Caco-2 (cell line): ENCODE results near the gene FGF2. TPM values are rescaled to one million over a fixed set of nuclear protein-coding genes. Genes with fewer than 3 reads are reported as not detected.

Experiments
- Bru-seq: library from RNA; stranded (reverse); fragments of 400-500 nt; gene quantifications from one replicate; lab custom pipeline; 2021; lab: Mats Ljungman, UMichigan
- BruChase-seq, 2 experiments: library from RNA; stranded (reverse); fragments of 400-500 nt; gene quantifications; one replicate each; lab custom pipeline; 2021; lab: Mats Ljungman, UMichigan
- BruUV-seq: library from RNA; stranded (reverse); fragments of 400-500 nt; replicated peaks from 2 replicates; lab custom pipeline; 2021; lab: Mats Ljungman, UMichigan
- CTCF ChIA-PET: fragments of 300-600 bp; sonication (Branson Sonifier 250); formaldehyde crosslinking; loops from one replicate; lab custom pipeline; 2022; ENCODE audit warnings: antibody characterized with exemption; lab: Charles Lee
- POLR2A ChIA-PET: fragments of 300-600 bp; sonication (Branson Sonifier 250); formaldehyde crosslinking; loops from one replicate; lab custom pipeline; 2022; ENCODE audit warnings: antibody characterized with exemption; lab: Charles Lee
- DNase-seq, 2 experiments: peaks; one replicate each; pipeline versions ENCODE4 v3.0.0 to v3.0.0-alpha.2; 2020 to 2022
- H3K27me3 ChIP-seq: replicated peaks from 2 replicates; pipeline ENCODE4 v1.6.0; 2011; ENCODE audit warnings: low read length; ENCODE audit not compliant: control insufficient read depth, insufficient read depth
- H3K36me3 ChIP-seq: 2 replicates; pipeline ENCODE4 v1.5.1; 2011; ENCODE audit warnings: low read length; ENCODE audit not compliant: control insufficient read depth, insufficient read depth
- H3K4me1 ChIP-seq: fragments of 250-450 bp; sonication (Bioruptor Pico); 2 replicates; pipeline ENCODE4 v1.5.1; 2020; ENCODE audit warnings: mild to moderate bottlenecking
- H3K4me3 ChIP-seq: 2 replicates; pipeline ENCODE4 v1.5.1; 2011; ENCODE audit warnings: low read depth, mild to moderate bottlenecking, control low read depth, low read length
- H3K9me3 ChIP-seq: fragments of 250-450 bp; sonication (Bioruptor Pico); 2 replicates; pipeline ENCODE4 v1.5.1; 2020; ENCODE audit warnings: mild to moderate bottlenecking, moderate library complexity
- H3K27ac Mint-ChIP-seq: one replicate; pipeline ENCODE4 v1.8.0; 2022; ENCODE audit warnings: mixed read lengths; ENCODE audit not compliant: unreplicated experiment
- H3K27me3 Mint-ChIP-seq: one replicate; pipeline ENCODE4 v1.8.0; 2022; ENCODE audit warnings: mixed read lengths; ENCODE audit not compliant: insufficient read depth, unreplicated experiment
- H3K36me3 Mint-ChIP-seq: one replicate; pipeline ENCODE4 v1.8.0; 2022; ENCODE audit warnings: mild to moderate bottlenecking, mixed read lengths; ENCODE audit not compliant: insufficient read depth, unreplicated experiment
- H3K4me1 Mint-ChIP-seq: one replicate; pipeline ENCODE4 v1.8.0; 2022; ENCODE audit warnings: low read depth, mixed read lengths; ENCODE audit not compliant: unreplicated experiment
- H3K4me3 Mint-ChIP-seq: one replicate; pipeline ENCODE4 v1.8.0; 2022; ENCODE audit warnings: mild to moderate bottlenecking, moderate library complexity, mixed read lengths; ENCODE audit not compliant: unreplicated experiment
- H3K9me3 Mint-ChIP-seq: one replicate; pipeline ENCODE4 v1.8.0; 2022; ENCODE audit warnings: mixed read lengths; ENCODE audit not compliant: unreplicated experiment
- CTCF ChIP-seq, 2 experiments: fragments of 200-600 bp in 1 of 2; IDR thresholded peaks; 1 replicate in 1 of 2; 2 replicates in 1 of 2; pipeline versions ENCODE4 v1.5.1 to v1.8.0; 2011 to 2022; ENCODE audit warnings: antibody characterized with exemption in 1 of 2, control low read depth in 1 of 2, inconsistent platforms in 1 of 2, low read depth in 1 of 2, low read length in 1 of 2, mild to moderate bottlenecking in 1 of 2, moderate library complexity in 1 of 2; ENCODE audit not compliant: insufficient read depth in 1 of 2, severe bottlenecking in 1 of 2, unreplicated experiment in 1 of 2
- intact Hi-C: fragments of 100-400 bp; cut with micrococcal nuclease; formaldehyde crosslinking; loops from one replicate; pipeline ENCODE4 v1.10.0; 2022; ENCODE audit not compliant: unreplicated experiment
- long read RNA-seq: library from polyadenylated mRNA; stranded (forward); transcript quantifications from one replicate; pipeline ENCODE4 v2.0.0, GENCODE V29; 2022
- total RNA-seq: library from RNA; stranded (reverse); gene quantifications from 2 replicates; pipeline ENCODE4 v1.2.3, GENCODE V29; 2022

FGF2 gene
- total RNA-seq (0.19 and 0.20 TPM in 2 replicates), Bru-seq, nascent RNA (percentile 22 among the genes with signal in this experiment), BruChase-seq, experiment 1, labeled RNA remaining after a 2-hour chase (percentile 19 among the genes with signal in this experiment), BruChase-seq, experiment 2, labeled RNA remaining after a 6-hour chase (percentile 18 among the genes with signal in this experiment)
- long read RNA-seq, partial matches to known transcripts: 0 of 1 reads
- long read RNA-seq, other reads (novel, unspliced or antisense): 1 of 1 reads

- POLR2A ChIA-PET: no interaction called here
- peak within 1 kb of the TSS; percentile 36 for H3K27ac Mint-ChIP-seq
- CTCF ChIA-PET: interaction anchor here (1.0 kb wide), 1 partner anchor 95 kb away, joined by 3 read pairs; the partner anchor contains the start of gene BBS12
These were observed at the start of gene FGF2 for GRCh38 chr4:122826553-122827257. TSS of gene FGF2 (plus strand) at chr4:122826831. CDS start at chr4:122827175, 344 bp downstream.

GRCh38 chr4:122776916-122777315 is 49.7 kb upstream of the FGF2 start:
- no peak overlapping the region for H3K27ac Mint-ChIP-seq
- Histone ChIP-seq H3K27me3 (no peaks in the 10 kb centered on the region), H3K4me1 (no peaks in the 10 kb centered on the region), H3K4me3 (no peak overlapping the region), H3K9me3 (no peaks in the 10 kb centered on the region), H3K36me3 (no peaks in the 10 kb centered on the region)
- no peaks in the 10 kb centered on the region for H3K27me3 Mint-ChIP-seq
- H3K4me3 Mint-ChIP-seq: no peak overlapping the region
- CTCF ChIA-PET: no interaction called here
- no peak for TF ChIP-seq CTCF (IDR thresholded peaks at IDR 0.05; ENCODE audit: insufficient read depth in 1 of 2, low read depth in 1 of 2, low read length in 1 of 2, severe bottlenecking in 1 of 2, unreplicated experiment in 1 of 2)
- no peaks in the 10 kb centered on the region for H3K36me3 Mint-ChIP-seq
- intact Hi-C loops: no loop called here
- H3K9me3 Mint-ChIP-seq: no peaks in the 10 kb centered on the region
- no peak for DNase-seq
- POLR2A ChIA-PET: no interaction called here
- H3K4me1 Mint-ChIP-seq: no peaks in the 10 kb centered on the region
- BruUV-seq: no TSS peak

More at GRCh38 chr4:122826553-122827257, at the start of gene FGF2:
- peak within 1 kb of the TSS; percentile 45 for H3K4me3 ChIP-seq
- Mint-ChIP-seq H3K27me3 (peaks cover 5% of the 10 kb centered on the region), H3K9me3 (no peaks in the 10 kb centered on the region), H3K4me1 (no peaks in the 10 kb centered on the region), H3K4me3 (peak within 1 kb of the TSS; percentile 77), H3K36me3 (no peaks in the 10 kb centered on the region)
- no peaks in the 10 kb centered on the region for H3K9me3 ChIP-seq
- no peaks in the 10 kb centered on the region for H3K4me1 ChIP-seq
- TF ChIP-seq CTCF (IDR thresholded peaks at IDR 0.05; ENCODE audit: insufficient read depth in 1 of 2, low read depth in 1 of 2, low read length in 1 of 2, severe bottlenecking in 1 of 2, unreplicated experiment in 1 of 2): no peak
- DNase-seq: peak in 1 of 2 experiments; percentile 3
- H3K27me3 ChIP-seq: no peaks in the 10 kb centered on the region
- BruUV-seq: no TSS peak
- intact Hi-C loops: loop anchor here (5.0 kb wide), 1 partner anchor 96 kb away; the partner anchor contains the start of gene NUDT6
- no peaks in the 10 kb centered on the region for H3K36me3 ChIP-seq

- no TSS peak for BruUV-seq
- TF ChIP-seq CTCF (IDR thresholded peaks at IDR 0.05; ENCODE audit: insufficient read depth in 1 of 2, low read depth in 1 of 2, low read length in 1 of 2, severe bottlenecking in 1 of 2, unreplicated experiment in 1 of 2): no peak
- no peaks in the 10 kb centered on the region for H3K36me3 Mint-ChIP-seq
- no peak overlapping the region for H3K4me3 Mint-ChIP-seq
- no peaks in the 10 kb centered on the region for H3K27me3 Mint-ChIP-seq
- CTCF ChIA-PET: no interaction called here
- intact Hi-C loops: no loop called here
- H3K4me1 Mint-ChIP-seq: peaks cover 1% of the 10 kb centered on the region
- Histone ChIP-seq H3K4me1 (0 out of 2 replicates have a peak, but pooled peaks cover 1% of the 10 kb centered on the region), H3K4me3 (no peak overlapping the region), H3K27me3 (no peaks in the 10 kb centered on the region), H3K36me3 (no peaks in the 10 kb centered on the region), H3K9me3 (no peaks in the 10 kb centered on the region)
- POLR2A ChIA-PET: no interaction called here
- H3K27ac Mint-ChIP-seq: no peak overlapping the region
- DNase-seq: no peak
- H3K9me3 Mint-ChIP-seq: no peaks in the 10 kb centered on the region
These were observed 48.6 kb upstream of the FGF2 start for GRCh38 chr4:122777846-122778673.
